ENCODE data around the gene APOF.

Gene APOF

DNA sequence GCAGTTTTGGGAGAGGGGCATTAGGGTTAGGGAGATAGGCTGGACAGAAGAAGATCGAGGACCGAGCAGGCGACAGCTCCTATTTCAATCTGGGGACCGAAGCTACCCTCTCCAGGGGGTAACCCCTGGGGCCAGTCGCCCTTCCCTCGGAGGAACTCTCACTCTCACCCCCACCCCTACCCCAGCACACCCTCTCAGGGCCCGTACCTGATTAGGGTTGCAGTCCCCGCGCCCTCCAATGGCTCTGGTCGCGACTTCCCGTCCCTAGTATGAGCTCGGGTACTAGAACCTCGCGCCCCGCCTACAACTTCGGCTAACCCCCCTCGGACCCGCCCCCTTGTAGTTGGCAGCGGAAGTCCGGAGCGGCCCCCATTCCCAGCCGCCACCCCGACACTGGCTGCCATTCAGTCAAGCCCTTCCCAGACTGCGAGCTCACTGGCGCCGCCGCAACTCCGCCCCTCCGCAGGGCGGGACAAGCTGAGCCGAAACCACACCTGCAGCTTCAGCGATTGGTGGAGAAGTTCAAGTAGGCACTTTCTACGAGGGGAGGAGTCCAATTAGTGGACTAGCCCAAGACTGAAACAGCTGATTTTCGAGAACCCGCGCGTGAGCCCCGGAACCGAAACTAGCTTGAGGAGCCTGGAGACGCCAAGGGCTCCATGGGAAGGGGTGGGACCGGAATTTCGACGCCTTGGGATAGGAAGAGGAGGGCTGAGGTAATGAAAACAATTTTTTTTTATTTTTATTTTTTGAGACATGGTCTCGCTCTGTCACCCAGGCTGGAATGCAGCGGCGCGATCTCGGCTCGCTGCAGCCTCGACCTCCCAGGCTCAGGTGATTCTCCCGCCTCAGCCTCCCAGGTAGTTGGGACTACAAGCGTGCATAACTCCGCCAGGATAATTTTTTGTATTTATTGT lies 2.5 kb downstream of the APOF start, which contains the start of gene STAT2:
STAT2 (minus strand) TSS at position 257 of the 917 bp plus-strand sequence. CDS start 3,536 bp downstream, outside the sequence.
- Histone ChIP-seq H2BK120ac (ENCODE audit: low read depth, low read length) (no peak within 1 kb of the TSS), H3K27ac (replicated peaks; ENCODE audit: low read length) (peak within 1 kb of the TSS; percentile 45)
- DNase-seq (ENCODE audit: low spot score): peak; percentile 98

DNA sequence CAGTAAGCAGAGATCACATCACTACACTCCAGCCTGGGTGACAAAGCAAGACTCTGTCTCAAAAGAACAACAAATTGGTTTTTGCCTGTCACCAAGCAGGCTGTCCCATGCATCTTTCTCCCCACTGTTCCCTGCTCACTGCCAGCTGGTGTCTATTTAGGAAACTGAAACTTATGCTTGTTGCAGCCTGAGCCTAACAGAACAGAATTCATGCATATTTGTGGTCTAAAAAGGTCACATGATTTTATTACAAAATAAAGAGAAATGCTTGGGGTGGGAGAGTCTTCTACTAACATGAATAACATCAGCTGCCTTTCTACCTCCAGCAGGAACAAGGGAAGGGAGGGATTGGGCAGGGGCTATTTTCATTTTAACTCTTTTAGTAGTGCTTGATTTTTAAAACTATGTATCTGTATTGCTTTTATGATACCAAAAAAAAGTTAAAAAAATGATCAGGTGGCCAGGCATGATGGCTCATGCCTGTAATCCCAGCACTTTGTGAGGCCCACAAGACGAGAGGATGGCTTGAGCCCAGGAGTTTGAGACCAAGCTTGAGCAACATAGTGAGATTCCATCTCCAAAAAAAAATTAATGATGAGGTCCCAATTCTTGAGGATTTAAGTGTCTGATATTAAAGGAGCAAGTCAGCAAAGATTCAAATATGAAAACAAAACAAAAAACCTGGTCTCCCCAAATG lies 3.7 kb downstream of the APOF start:
- Histone ChIP-seq H3K36me3 (replicated peaks in 1 of 2; ENCODE audit: control insufficient read depth in 2 of 2, insufficient read depth in 2 of 2, low read length in 2 of 2) (peaks cover 18 to 28% of the 10 kb centered on the region in 2 donors), H3K79me1 (ENCODE audit: low read depth, low read length) (no peaks in the 10 kb centered on the region), H2BK5ac (ENCODE audit: low read length) (no peak overlapping the region), H3K27me3 (ENCODE audit: control insufficient read depth in 3 of 3, insufficient read depth in 3 of 3, low read depth in 1 of 3, low read length in 3 of 3) (peaks cover 0 to 4% (median 0%) of the 10 kb centered on the region in 3 experiments), H3K4me3 (ENCODE audit: low read length in 2 of 2) (peak overlapping the region in 1 of 2 donors; percentile 82), H3K4me1 (ENCODE audit: control insufficient read depth in 2 of 2, insufficient read depth in 1 of 2, low read depth in 1 of 2, low read length in 2 of 2) (peaks cover 2 to 7% of the 10 kb centered on the region in 2 donors), H2BK120ac (ENCODE audit: low read depth, low read length) (no peak overlapping the region), H4K8ac (ENCODE audit: low read depth, low read length) (no peak overlapping the region), H3K18ac (ENCODE audit: low read length) (no peak overlapping the region), H2AK5ac (ENCODE audit: low read depth, low read length) (no peak overlapping the region), H2BK12ac (ENCODE audit: low read length) (no peak overlapping the region), H2AFZ (ENCODE audit: low read length) (no peak overlapping the region), H3K23ac (ENCODE audit: low read depth, low read length, poor library complexity) (no peak overlapping the region), H3K9ac (ENCODE audit: low read depth, low read length, poor library complexity) (no peak overlapping the region), H3K14ac (ENCODE audit: low read length) (no peak overlapping the region), H3K4ac (ENCODE audit: low read length) (no peak overlapping the region), H3K27ac (replicated peaks; ENCODE audit: low read length) (no peak overlapping the region), H4K91ac (ENCODE audit: low read depth, low read length, poor library complexity) (no peak overlapping the region), H3K9me3 (replicated peaks in 1 of 2; ENCODE audit: control insufficient read depth in 2 of 2, insufficient read depth in 1 of 2, low read depth in 1 of 2, low read length in 2 of 2) (no peaks in the 10 kb centered on the region), H3K4me2 (ENCODE audit: insufficient read depth, low read length, poor library complexity, severe bottlenecking) (no peak overlapping the region), H2BK15ac (ENCODE audit: low read length) (no peak overlapping the region)
- DNase-seq (ENCODE audit: low spot score): no peak
- WGBS, 2 donors (ENCODE audit: extremely low coverage in 2 of 2, insufficient read length in 2 of 2, insufficient replicate concordance in 1 of 2): no CpG with 5 or more reads among the region's 1 CpG

More for the DNA sequence above, 2.5 kb downstream of the APOF start, which contains the start of gene STAT2:
- peak within 1 kb of the TSS; percentile 55 for H3K18ac ChIP-seq (ENCODE audit: low read length)
- H3K14ac ChIP-seq (ENCODE audit: low read length): no peak within 1 kb of the TSS
- peak within 1 kb of the TSS; percentile 54 for H3K4me2 ChIP-seq (ENCODE audit: insufficient read depth, low read length, poor library complexity, severe bottlenecking)
- no peak within 1 kb of the TSS for H3K9ac ChIP-seq (ENCODE audit: low read depth, low read length, poor library complexity)
- no peak within 1 kb of the TSS for H2BK12ac ChIP-seq (ENCODE audit: low read length)
- peak within 1 kb of the TSS; percentile 89 for H2AFZ ChIP-seq (ENCODE audit: low read length)
- no peak within 1 kb of the TSS for H2BK15ac ChIP-seq (ENCODE audit: low read length)
- WGBS, 2 donors (ENCODE audit: extremely low coverage in 2 of 2, insufficient read length in 2 of 2, insufficient replicate concordance in 1 of 2): no CpG with 5 or more reads among the region's 54 CpGs
- no peaks in the 10 kb centered on the region for H3K9me3 ChIP-seq (replicated peaks in 1 of 2; ENCODE audit: control insufficient read depth in 2 of 2, insufficient read depth in 1 of 2, low read depth in 1 of 2, low read length in 2 of 2)
- peaks cover 8 to 17% of the 10 kb centered on the region in 2 donors for H3K36me3 ChIP-seq (replicated peaks in 1 of 2; ENCODE audit: control insufficient read depth in 2 of 2, insufficient read depth in 2 of 2, low read length in 2 of 2)
- H3K23ac ChIP-seq (ENCODE audit: low read depth, low read length, poor library complexity): peak within 1 kb of the TSS; percentile 60
- no peak within 1 kb of the TSS for H4K8ac ChIP-seq (ENCODE audit: low read depth, low read length)
- H3K27me3 ChIP-seq (ENCODE audit: control insufficient read depth in 3 of 3, insufficient read depth in 3 of 3, low read depth in 1 of 3, low read length in 3 of 3): peaks cover 0 to 4% (median 0%) of the 10 kb centered on the region in 3 experiments
- H2BK5ac ChIP-seq (ENCODE audit: low read length): no peak within 1 kb of the TSS
- no peak within 1 kb of the TSS for H3K4ac ChIP-seq (ENCODE audit: low read length)
- H3K4me3 ChIP-seq (ENCODE audit: low read length in 2 of 2): peak within 1 kb of the TSS; percentile 82 to 86
- no peak within 1 kb of the TSS for H4K91ac ChIP-seq (ENCODE audit: low read depth, low read length, poor library complexity)
- H2AK5ac ChIP-seq (ENCODE audit: low read depth, low read length): no peak within 1 kb of the TSS
- no peaks in the 10 kb centered on the region for H3K79me1 ChIP-seq (ENCODE audit: low read depth, low read length)
- H3K4me1 ChIP-seq (ENCODE audit: control insufficient read depth in 2 of 2, insufficient read depth in 1 of 2, low read depth in 1 of 2, low read length in 2 of 2): peaks cover 2 to 7% of the 10 kb centered on the region in 2 donors

DNA sequence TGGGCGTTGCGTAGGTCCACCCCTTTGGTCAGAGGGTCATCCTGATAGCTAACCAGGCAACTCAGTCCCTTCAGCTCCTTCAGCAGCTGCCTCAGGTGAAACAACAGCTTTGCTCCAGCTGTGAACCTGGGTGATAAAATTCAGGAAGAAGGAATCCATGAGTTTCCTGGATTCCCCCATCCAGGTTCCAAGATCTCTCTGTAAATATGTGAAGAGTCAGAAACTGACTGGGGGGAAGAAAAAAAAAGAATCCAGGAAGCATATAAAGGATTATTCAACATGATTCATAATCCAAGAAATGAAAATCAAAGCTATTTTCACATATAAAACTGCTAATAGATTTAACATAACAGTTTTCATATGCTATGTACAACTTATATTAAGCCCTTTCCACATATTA lies 11.3 kb downstream of the APOF start:
- no peak for DNase-seq (ENCODE audit: low spot score)
- Histone ChIP-seq H3K79me1 (ENCODE audit: low read depth, low read length) (no peaks in the 10 kb centered on the region), H3K9ac (ENCODE audit: low read depth, low read length, poor library complexity) (no peak overlapping the region), H2AK5ac (ENCODE audit: low read depth, low read length) (no peak overlapping the region), H2BK15ac (ENCODE audit: low read length) (no peak overlapping the region), H2BK12ac (ENCODE audit: low read length) (no peak overlapping the region), H4K8ac (ENCODE audit: low read depth, low read length) (no peak overlapping the region), H3K23ac (ENCODE audit: low read depth, low read length, poor library complexity) (no peak overlapping the region), H2BK120ac (ENCODE audit: low read depth, low read length) (no peak overlapping the region), H3K4me3 (ENCODE audit: low read length in 2 of 2) (no peak overlapping the region), H3K4me2 (ENCODE audit: insufficient read depth, low read length, poor library complexity, severe bottlenecking) (no peak overlapping the region), H3K4me1 (ENCODE audit: control insufficient read depth in 2 of 2, insufficient read depth in 1 of 2, low read depth in 1 of 2, low read length in 2 of 2) (no peaks in the 10 kb centered on the region), H3K36me3 (replicated peaks in 1 of 2; ENCODE audit: control insufficient read depth in 2 of 2, insufficient read depth in 2 of 2, low read length in 2 of 2) (peaks cover 48 to 91% of the 10 kb centered on the region in 2 donors), H3K9me3 (replicated peaks in 1 of 2; ENCODE audit: control insufficient read depth in 2 of 2, insufficient read depth in 1 of 2, low read depth in 1 of 2, low read length in 2 of 2) (peaks cover 0 to 2% of the 10 kb centered on the region in 2 donors), H2BK5ac (ENCODE audit: low read length) (no peak overlapping the region), H4K91ac (ENCODE audit: low read depth, low read length, poor library complexity) (no peak overlapping the region), H3K27me3 (ENCODE audit: control insufficient read depth in 3 of 3, insufficient read depth in 3 of 3, low read depth in 1 of 3, low read length in 3 of 3) (no peaks in the 10 kb centered on the region), H3K4ac (ENCODE audit: low read length) (no peak overlapping the region), H3K18ac (ENCODE audit: low read length) (no peak overlapping the region), H2AFZ (ENCODE audit: low read length) (no peak overlapping the region), H3K14ac (ENCODE audit: low read length) (no peak overlapping the region), H3K27ac (replicated peaks; ENCODE audit: low read length) (no peak overlapping the region)
- no CpG with 5 or more reads among the region's 2 CpGs for WGBS, 2 donors (ENCODE audit: extremely low coverage in 2 of 2, insufficient read length in 2 of 2, insufficient replicate concordance in 1 of 2)

DNA sequence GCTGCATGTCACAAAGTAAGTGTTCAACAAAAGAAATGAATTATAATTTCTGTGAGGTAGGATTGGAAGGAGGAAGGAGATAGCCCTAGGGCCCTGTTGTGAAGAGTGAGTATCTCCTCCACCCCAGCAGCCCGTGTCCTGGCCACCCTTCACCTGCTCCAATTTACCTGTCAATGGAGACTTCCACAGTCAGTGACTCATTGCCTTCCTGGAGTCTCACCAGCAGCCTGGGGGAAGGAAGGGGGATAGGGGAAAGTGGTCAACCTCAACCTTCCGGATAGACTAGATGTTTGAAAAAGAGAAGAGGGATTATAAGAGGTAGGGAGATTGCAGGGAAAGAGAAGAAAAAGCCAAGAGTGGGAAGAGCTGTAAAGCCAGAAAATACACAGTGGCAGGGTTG lies 12.0 kb downstream of the APOF start:
- Histone ChIP-seq H4K8ac (ENCODE audit: low read depth, low read length) (no peak overlapping the region), H3K27me3 (ENCODE audit: control insufficient read depth in 3 of 3, insufficient read depth in 3 of 3, low read depth in 1 of 3, low read length in 3 of 3) (no peaks in the 10 kb centered on the region), H2BK120ac (ENCODE audit: low read depth, low read length) (no peak overlapping the region), H2BK5ac (ENCODE audit: low read length) (no peak overlapping the region), H3K18ac (ENCODE audit: low read length) (no peak overlapping the region), H3K4me2 (ENCODE audit: insufficient read depth, low read length, poor library complexity, severe bottlenecking) (no peak overlapping the region), H3K4me3 (ENCODE audit: low read length in 2 of 2) (no peak overlapping the region), H2AK5ac (ENCODE audit: low read depth, low read length) (no peak overlapping the region), H3K4ac (ENCODE audit: low read length) (no peak overlapping the region), H3K36me3 (replicated peaks in 1 of 2; ENCODE audit: control insufficient read depth in 2 of 2, insufficient read depth in 2 of 2, low read length in 2 of 2) (peaks cover 47 to 91% of the 10 kb centered on the region in 2 donors), H3K27ac (replicated peaks; ENCODE audit: low read length) (no peak overlapping the region), H3K9ac (ENCODE audit: low read depth, low read length, poor library complexity) (no peak overlapping the region), H4K91ac (ENCODE audit: low read depth, low read length, poor library complexity) (no peak overlapping the region), H2AFZ (ENCODE audit: low read length) (no peak overlapping the region), H2BK15ac (ENCODE audit: low read length) (no peak overlapping the region), H3K79me1 (ENCODE audit: low read depth, low read length) (no peaks in the 10 kb centered on the region), H3K23ac (ENCODE audit: low read depth, low read length, poor library complexity) (no peak overlapping the region), H3K9me3 (replicated peaks in 1 of 2; ENCODE audit: control insufficient read depth in 2 of 2, insufficient read depth in 1 of 2, low read depth in 1 of 2, low read length in 2 of 2) (peaks cover 0 to 2% of the 10 kb centered on the region in 2 donors), H3K4me1 (ENCODE audit: control insufficient read depth in 2 of 2, insufficient read depth in 1 of 2, low read depth in 1 of 2, low read length in 2 of 2) (no peaks in the 10 kb centered on the region), H3K14ac (ENCODE audit: low read length) (no peak overlapping the region), H2BK12ac (ENCODE audit: low read length) (no peak overlapping the region)
- no peak for DNase-seq (ENCODE audit: low spot score)
- WGBS, 2 donors (ENCODE audit: extremely low coverage in 2 of 2, insufficient read length in 2 of 2, insufficient replicate concordance in 1 of 2): no CpG with 5 or more reads among the region's 2 CpGs

Data from neuronal stem cell (in vitro differentiated cells).